Adipocyte (in vitro differentiated cells): ENCODE measurements around the gene FAM9A.
"Not testable (repeated sequence)": the region's sequence is repeated elsewhere in the genome, so short reads cannot be mapped to it uniquely, and the experiment has no call there.

Source experiments
- DNase-seq: peaks from one replicate; pipeline ENCODE4 v3.0.0-alpha.2; 2015; ENCODE audit warnings: low read depth
- H3K27me3 ChIP-seq: replicated peaks from 2 replicates; pipeline ENCODE4 v1.7.0; 2013; ENCODE audit warnings: mild to moderate bottlenecking, low read length, moderate library complexity; ENCODE audit not compliant: control insufficient read depth, insufficient read depth
- H3K36me3 ChIP-seq: 2 replicates; pipeline ENCODE4 v1.7.0; 2013; ENCODE audit warnings: low read length, mild to moderate bottlenecking, moderate library complexity; ENCODE audit not compliant: control insufficient read depth, insufficient read depth, severe bottlenecking
- H3K4me1 ChIP-seq: 2 replicates; pipeline ENCODE4 v1.7.0; 2013; ENCODE audit warnings: mild to moderate bottlenecking, low read length, moderate library complexity; ENCODE audit not compliant: control insufficient read depth, insufficient read depth
- H3K4me3 ChIP-seq: 2 replicates; pipeline ENCODE4 v1.7.0; 2013; ENCODE audit warnings: mild to moderate bottlenecking, low read length, moderate library complexity
- H3K9ac ChIP-seq: 2 replicates; pipeline ENCODE4 v1.7.0; 2013; ENCODE audit warnings: mild to moderate bottlenecking, low read length, moderate library complexity
- H3K9me3 ChIP-seq: 2 replicates; pipeline ENCODE4 v1.7.0; 2013; ENCODE audit warnings: mild to moderate bottlenecking, low read length, moderate library complexity; ENCODE audit not compliant: control insufficient read depth

Gene FAM9A

GRCh38 chrX:8803326-8803725, 2.1 kb upstream of the FAM9A start:
- no peaks in the 10 kb centered on the region for H3K9me3 ChIP-seq
- no peaks in the 10 kb centered on the region for H3K4me1 ChIP-seq
- H3K36me3 ChIP-seq = no peaks in the 10 kb centered on the region
- H3K4me3 ChIP-seq = no peak overlapping the region
- no peak overlapping the region for H3K9ac ChIP-seq
- H3K27me3 ChIP-seq = no peaks in the 10 kb centered on the region
- no peak for DNase-seq

- not testable (repeated sequence) for H3K4me3 ChIP-seq, H3K4me1 ChIP-seq, DNase-seq, H3K9me3 ChIP-seq, H3K9ac ChIP-seq, H3K27me3 ChIP-seq, H3K36me3 ChIP-seq
Measured at GRCh38 chrX:8800351-8800750, 832 bp downstream of the FAM9A start.

- not testable (repeated sequence) for H3K9ac ChIP-seq, H3K4me3 ChIP-seq, H3K9me3 ChIP-seq, H3K36me3 ChIP-seq, H3K27me3 ChIP-seq, H3K4me1 ChIP-seq, DNase-seq
Measured at GRCh38 chrX:8799281-8799680, 1.9 kb downstream of the FAM9A start.

GRCh38 chrX:8798702-8799101, 2.5 kb downstream of the FAM9A start:
- not testable (repeated sequence) for H3K9me3 ChIP-seq, DNase-seq, H3K27me3 ChIP-seq, H3K4me3 ChIP-seq, H3K36me3 ChIP-seq, H3K4me1 ChIP-seq, H3K9ac ChIP-seq

GRCh38 chrX:8787119-8787518, 14.1 kb downstream of the FAM9A start:
- not testable (repeated sequence) for H3K4me1 ChIP-seq, DNase-seq, H3K4me3 ChIP-seq, H3K36me3 ChIP-seq, H3K9ac ChIP-seq, H3K27me3 ChIP-seq, H3K9me3 ChIP-seq

- Histone ChIP-seq H3K4me1 (no peaks in the 10 kb centered on the region), H3K9ac (no peak overlapping the region), H3K4me3 (no peak overlapping the region), H3K36me3 (no peaks in the 10 kb centered on the region), H3K27me3 (no peaks in the 10 kb centered on the region), H3K9me3 (no peaks in the 10 kb centered on the region)
- no peak for DNase-seq
Measured at GRCh38 chrX:8784162-8784561, 17.0 kb downstream of the FAM9A start.

- Histone ChIP-seq H3K36me3 (no peaks in the 10 kb centered on the region), H3K4me3 (no peak overlapping the region), H3K27me3 (no peaks in the 10 kb centered on the region), H3K9me3 (no peaks in the 10 kb centered on the region), H3K9ac (no peak overlapping the region), H3K4me1 (no peaks in the 10 kb centered on the region)
- no peak for DNase-seq
Measured at GRCh38 chrX:8783714-8784098, 17.5 kb downstream of the FAM9A start.

- H3K9ac ChIP-seq = no peak overlapping the region
- no peaks in the 10 kb centered on the region for H3K36me3 ChIP-seq
- no peak for DNase-seq
- H3K4me3 ChIP-seq = no peak overlapping the region
- H3K4me1 ChIP-seq = no peaks in the 10 kb centered on the region
- H3K27me3 ChIP-seq = no peaks in the 10 kb centered on the region
- H3K9me3 ChIP-seq = no peaks in the 10 kb centered on the region
Measured at GRCh38 chrX:8783097-8783713, 18.0 kb downstream of the FAM9A start.

GRCh38 chrX:8782595-8782994, 18.6 kb downstream of the FAM9A start:
- Histone ChIP-seq H3K36me3 (no peaks in the 10 kb centered on the region), H3K9ac (no peak overlapping the region), H3K4me3 (no peak overlapping the region), H3K4me1 (no peaks in the 10 kb centered on the region), H3K27me3 (no peaks in the 10 kb centered on the region), H3K9me3 (no peaks in the 10 kb centered on the region)
- DNase-seq = no peak

- not testable (repeated sequence) for H3K4me1 ChIP-seq, H3K9me3 ChIP-seq, H3K36me3 ChIP-seq, H3K4me3 ChIP-seq, H3K27me3 ChIP-seq, H3K9ac ChIP-seq, DNase-seq
Measured at GRCh38 chrX:8781921-8782320, 19.3 kb downstream of the FAM9A start.

- Histone ChIP-seq H3K9me3 (peaks cover 3% of the 10 kb centered on the region), H3K27me3 (peaks cover 15% of the 10 kb centered on the region), H3K4me3 (no peak overlapping the region), H3K4me1 (no peaks in the 10 kb centered on the region), H3K36me3 (no peaks in the 10 kb centered on the region), H3K9ac (no peak overlapping the region)
- no peak for DNase-seq
Measured at GRCh38 chrX:8773117-8773516, 28.1 kb downstream of the FAM9A start.

- Histone ChIP-seq H3K9me3 (no peaks in the 10 kb centered on the region), H3K27me3 (peaks cover 7% of the 10 kb centered on the region), H3K9ac (no peak overlapping the region), H3K4me1 (no peaks in the 10 kb centered on the region), H3K4me3 (no peak overlapping the region), H3K36me3 (no peaks in the 10 kb centered on the region)
- no peak for DNase-seq
Measured at GRCh38 chrX:8760021-8760420, 41.2 kb downstream of the FAM9A start.
